Loucy (cell line): Measurements from ENCODE around the gene FKBP1A.

Experiments
- CTCF ChIP-seq: fragments of 200-600 bp; sonication (generic); conservative IDR thresholded peaks from 2 replicates; pipeline ENCODE4 v1.5.1; 2014; ENCODE audit warnings: mild to moderate bottlenecking, antibody characterized with exemption, low read length
- EZH2phosphoT487 ChIP-seq: fragments of 200-600 bp; IDR thresholded peaks from 2 replicates; pipeline ENCODE4 v1.6.1; 2018; ENCODE audit warnings: antibody characterized with exemption, mild to moderate bottlenecking, moderate library complexity, borderline replicate concordance

DNA sequence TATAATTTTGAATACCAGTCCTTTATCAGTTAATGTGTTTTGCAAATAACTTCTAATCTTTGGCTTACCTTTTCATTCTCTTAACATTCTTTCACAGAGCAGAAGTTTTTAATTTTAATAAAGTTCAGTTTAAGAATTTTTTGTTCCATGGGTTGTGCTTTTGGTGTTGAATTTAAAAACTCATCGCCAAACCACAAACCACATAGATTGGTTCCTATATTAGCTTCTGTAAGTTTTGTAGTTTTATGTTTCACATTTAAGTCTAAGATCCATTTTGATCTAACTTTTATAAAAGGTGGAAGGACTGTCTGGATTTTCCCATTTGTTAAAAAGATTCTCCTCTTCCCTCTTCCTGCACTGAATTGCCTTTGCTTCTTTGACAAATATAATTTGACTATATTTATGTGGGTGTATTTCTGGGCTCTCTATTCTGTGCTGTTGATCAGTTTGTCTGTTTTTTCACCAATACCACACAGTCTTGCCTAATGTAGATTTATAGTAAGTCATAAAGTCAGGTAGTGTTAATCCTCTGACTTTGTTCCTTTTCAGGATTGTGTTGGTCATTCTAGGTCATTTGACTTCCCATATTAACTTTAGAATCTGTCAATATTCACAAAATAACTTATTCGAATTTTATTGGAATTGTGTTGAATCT, 46.4 kb downstream of the FKBP1A start:
- TF ChIP-seq CTCF: no peak
- no peak for TF ChIP-seq EZH2phosphoT487
